ENCODE results near the gene MIA2.

- TF ChIP-seq CTCF (IDR thresholded peaks at IDR 0.05): no peak
- TF ChIP-seq POLR2A (IDR thresholded peaks at IDR 0.05): no peak
- TF ChIP-seq POLR2AphosphoS5 (IDR thresholded peaks at IDR 0.05): no peak
These were observed 200.7 kb downstream of the MIA2 start for GRCh38 chr14:39434401-39434800.

Measured in prostate gland (tissue), 2 donors.